B cell (primary cell): ENCODE results near the gene ITCH. TPM values are rescaled to one million over a fixed set of nuclear protein-coding genes. Genes with fewer than 3 reads are reported as not detected.
"Not testable (repeated sequence)": the region's sequence is repeated elsewhere in the genome, so short reads cannot be mapped to it uniquely, and the experiment has no call there.

Experiments used
- ATAC-seq: fragments of 200-7000 bp; cut with Tn5 transposase; one replicate; pipeline ENCODE4 v1.10.0; 2021; ENCODE audit warnings: low read depth, mild to moderate bottlenecking, moderate number of reproducible peaks, moderate library complexity
- CTCF ChIA-PET: fragments of 350-600 bp; sonication (Branson Sonifier 250); formaldehyde crosslinking; loops from one replicate; lab custom pipeline; 2021; ENCODE audit warnings: antibody characterized with exemption, inconsistent platforms; lab: Charles Lee
- POLR2A ChIA-PET: fragments of 350-600 bp; sonication (Branson Sonifier 250); formaldehyde crosslinking; loops from one replicate; lab custom pipeline; 2021; ENCODE audit warnings: antibody characterized with exemption; lab: Charles Lee
- DNase-seq: peaks from one replicate; pipeline ENCODE4 v3.0.0; 2013
- H2AFZ ChIP-seq: 2 replicates; pipeline ENCODE4 v1.6.1; 2012; ENCODE audit warnings: mild to moderate bottlenecking, low read depth, low read length; ENCODE audit not compliant: insufficient read depth, poor library complexity, severe bottlenecking
- H3K27ac ChIP-seq, 2 donors: 1 replicate in 1 of 2; 2 replicates in 1 of 2; pipeline ENCODE4 v1.5.1; 2012 to 2013; ENCODE audit warnings: low read length in 2 of 2, mild to moderate bottlenecking in 2 of 2, moderate library complexity in 1 of 2
- H3K27me3 ChIP-seq, 4 experiments: fragments of 200-600 bp in 1 of 4; sonication (generic) in 1 of 4; replicated peaks in 1 of 4; 1 replicate in 2 of 4; 2 replicates in 2 of 4; pipeline versions ENCODE4 v1.6.1 to v1.7.0; 2013 to 2016; ENCODE audit warnings: low read length in 3 of 4, mild to moderate bottlenecking in 2 of 4, mixed read lengths in 1 of 4, moderate library complexity in 1 of 4; ENCODE audit not compliant: insufficient read depth in 4 of 4, control insufficient read depth in 3 of 4; ENCODE audit errors: control extremely low read depth in 1 of 4
- H3K36me3 ChIP-seq, 2 experiments: replicated peaks in 1 of 2; 1 replicate in 1 of 2; 2 replicates in 1 of 2; pipeline versions ENCODE4 v1.6.1 to v1.7.1; 2013; ENCODE audit warnings: low read length in 1 of 2; ENCODE audit not compliant: insufficient read depth in 2 of 2, control insufficient read depth in 1 of 2; ENCODE audit errors: control extremely low read depth in 1 of 2, extremely low read depth in 1 of 2
- H3K4me1 ChIP-seq, 2 donors: fragments of 200-600 bp in 1 of 2; sonication (generic) in 1 of 2; 1 replicate in 1 of 2; 2 replicates in 1 of 2; pipeline versions ENCODE4 v1.5.1 to v1.6.1; 2013 to 2017; ENCODE audit warnings: low read length in 2 of 2; ENCODE audit not compliant: control insufficient read depth in 2 of 2, insufficient read depth in 2 of 2
- H3K4me2 ChIP-seq: replicated peaks from 2 replicates; pipeline ENCODE3; 2012; ENCODE audit warnings: mild to moderate bottlenecking, low read depth, low read length; ENCODE audit not compliant: poor library complexity, severe bottlenecking
- H3K4me3 ChIP-seq, 5 experiments: fragments of 200-600 bp in 1 of 5; sonication (generic) in 1 of 5; 1 replicate in 3 of 5; 2 replicates in 2 of 5; pipeline versions ENCODE4 v1.5.1 to v1.7.0; 2011 to 2016; ENCODE audit warnings: low read length in 4 of 5, mild to moderate bottlenecking in 4 of 5, low read depth in 2 of 5, control low read depth in 1 of 5, moderate library complexity in 1 of 5; ENCODE audit not compliant: insufficient read depth in 1 of 5; ENCODE audit errors: control extremely low read depth in 1 of 5, extremely low read depth in 1 of 5
- H3K79me2 ChIP-seq: fragments of 200-600 bp; sonication (generic); one replicate; pipeline ENCODE4 v1.6.0; 2016; ENCODE audit warnings: low read length; ENCODE audit not compliant: control insufficient read depth, insufficient read depth
- H3K9ac ChIP-seq: fragments of 200-600 bp; sonication (generic); 2 replicates; pipeline ENCODE4 v1.6.1; 2017; ENCODE audit warnings: mild to moderate bottlenecking, low read length, moderate library complexity
- H3K9me3 ChIP-seq, 3 donors: one replicate each; pipeline versions ENCODE4 v1.6.1 to v1.7.1; 2013; ENCODE audit warnings: low read length in 2 of 3; ENCODE audit not compliant: control insufficient read depth in 2 of 3, insufficient read depth in 1 of 3; ENCODE audit errors: control extremely low read depth in 1 of 3
- H4K20me1 ChIP-seq: 2 replicates; pipeline ENCODE4 v1.6.0; 2012; ENCODE audit warnings: mild to moderate bottlenecking, low read length; ENCODE audit not compliant: insufficient read depth, control insufficient read depth, poor library complexity, severe bottlenecking
- H3K27ac Mint-ChIP-seq: one replicate; pipeline ENCODE4 v1.8.0; 2021; ENCODE audit warnings: mixed read lengths
- H3K27me3 Mint-ChIP-seq: one replicate; pipeline ENCODE4 v1.8.0; 2021; ENCODE audit warnings: mixed read lengths
- H3K4me1 Mint-ChIP-seq: one replicate; pipeline ENCODE4 v1.8.0; 2021; ENCODE audit warnings: mixed read lengths
- H3K4me3 Mint-ChIP-seq: one replicate; pipeline ENCODE4 v1.8.0; 2021; ENCODE audit warnings: mixed read lengths
- H3K9me3 Mint-ChIP-seq: one replicate; pipeline ENCODE4 v1.8.0; 2022; ENCODE audit warnings: mixed read lengths; ENCODE audit not compliant: insufficient read depth
- EZH2 ChIP-seq: IDR thresholded peaks from 2 replicates; pipeline ENCODE4 v1.6.1; 2012; ENCODE audit warnings: borderline replicate concordance, low read depth, mild to moderate bottlenecking, moderate library complexity, low read length; ENCODE audit not compliant: insufficient read depth, poor library complexity, severe bottlenecking
- WGBS: methylation state at CpG from one replicate; pipeline ENCODE4 v1.1.5; 2013; ENCODE audit warnings: missing lambda C conversion rate; ENCODE audit not compliant: insufficient coverage; 5-methylcytosine and 5-hydroxymethylcytosine counted together
- intact Hi-C: fragments of 100-400 bp; cut with micrococcal nuclease; formaldehyde crosslinking; loops from one replicate; pipeline ENCODE4 v1.10.0; 2022
- polyA plus RNA-seq: library from polyadenylated mRNA; depleted of rRNA; stranded (reverse); fragments of >200 nt; gene quantifications from 2 replicates; pipeline ENCODE4 v1.2.3, GENCODE V29; 2012
- total RNA-seq, 2 donors: library from RNA; stranded (reverse); fragments of 120-200 nt in 1 of 2; gene quantifications; 1 replicate in 1 of 2; 2 replicates in 1 of 2; pipeline versions ENCODE4 v1.2.3 to v1.2.4, GENCODE V29; 2013 to 2022
- TF ChIP-seq, protein P1 (sequence below): fragments of 200-600 bp; IDR thresholded peaks from one replicate; pipeline ENCODE4 v1.8.0; 2022; ENCODE audit warnings: antibody characterized with exemption, mild to moderate bottlenecking

Gene ITCH
- total and polyA plus RNA-seq, 2 donors (not counting 1 experiment from before 2014, with no cell fraction given): 10.0 to 110 TPM

- H3K27me3 Mint-ChIP-seq: no peaks in the 10 kb centered on the region
- Histone ChIP-seq H3K27me3 (no peaks in the 10 kb centered on the region), H2AFZ (peak overlapping the region; percentile 8), H3K9ac (no peak overlapping the region), H3K27ac (no peak overlapping the region), H3K4me3 (no peak overlapping the region), H3K79me2 (peaks cover 3% of the 10 kb centered on the region), H3K36me3 (peaks cover 13 to 52% of the 10 kb centered on the region in 2 experiments), H3K4me2 (peak overlapping the region; percentile 36), H3K4me1 (peaks cover 0 to 3% of the 10 kb centered on the region in 2 donors), H4K20me1 (no peaks in the 10 kb centered on the region), H3K9me3 (no peaks in the 10 kb centered on the region)
- H3K4me1 Mint-ChIP-seq: peaks cover 11% of the 10 kb centered on the region
- DNase-seq (peak; percentile 55), ATAC-seq (peak; percentile 87)
- H3K27ac Mint-ChIP-seq: no peak overlapping the region
- intact Hi-C loops: loop anchor here (1.0 kb wide), 1 partner anchor 164 kb away; no protein-coding TSS in a partner anchor
- peak overlapping the region; percentile 16 for H3K4me3 Mint-ChIP-seq
- WGBS: 15% methylated on average over 24 of the region's 38 CpGs
- TF ChIP-seq EZH2: no peak
- TF ChIP-seq, protein P1, sequence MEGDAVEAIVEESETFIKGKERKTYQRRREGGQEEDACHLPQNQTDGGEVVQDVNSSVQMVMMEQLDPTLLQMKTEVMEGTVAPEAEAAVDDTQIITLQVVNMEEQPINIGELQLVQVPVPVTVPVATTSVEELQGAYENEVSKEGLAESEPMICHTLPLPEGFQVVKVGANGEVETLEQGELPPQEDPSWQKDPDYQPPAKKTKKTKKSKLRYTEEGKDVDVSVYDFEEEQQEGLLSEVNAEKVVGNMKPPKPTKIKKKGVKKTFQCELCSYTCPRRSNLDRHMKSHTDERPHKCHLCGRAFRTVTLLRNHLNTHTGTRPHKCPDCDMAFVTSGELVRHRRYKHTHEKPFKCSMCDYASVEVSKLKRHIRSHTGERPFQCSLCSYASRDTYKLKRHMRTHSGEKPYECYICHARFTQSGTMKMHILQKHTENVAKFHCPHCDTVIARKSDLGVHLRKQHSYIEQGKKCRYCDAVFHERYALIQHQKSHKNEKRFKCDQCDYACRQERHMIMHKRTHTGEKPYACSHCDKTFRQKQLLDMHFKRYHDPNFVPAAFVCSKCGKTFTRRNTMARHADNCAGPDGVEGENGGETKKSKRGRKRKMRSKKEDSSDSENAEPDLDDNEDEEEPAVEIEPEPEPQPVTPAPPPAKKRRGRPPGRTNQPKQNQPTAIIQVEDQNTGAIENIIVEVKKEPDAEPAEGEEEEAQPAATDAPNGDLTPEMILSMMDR: peak; percentile 77
- ChIA-PET POLR2A (no interaction called here), CTCF (interaction anchor here (0.7 to 4.5 kb wide), 5 partner anchors 9 to 289 kb away, joined by 3 to 25 read pairs (median 4); no protein-coding TSS in a partner anchor)
- no peaks in the 10 kb centered on the region for H3K9me3 Mint-ChIP-seq
These were observed 113.1 kb downstream of the ITCH start for GRCh38 chr20:34475979-34476736.

DNA sequence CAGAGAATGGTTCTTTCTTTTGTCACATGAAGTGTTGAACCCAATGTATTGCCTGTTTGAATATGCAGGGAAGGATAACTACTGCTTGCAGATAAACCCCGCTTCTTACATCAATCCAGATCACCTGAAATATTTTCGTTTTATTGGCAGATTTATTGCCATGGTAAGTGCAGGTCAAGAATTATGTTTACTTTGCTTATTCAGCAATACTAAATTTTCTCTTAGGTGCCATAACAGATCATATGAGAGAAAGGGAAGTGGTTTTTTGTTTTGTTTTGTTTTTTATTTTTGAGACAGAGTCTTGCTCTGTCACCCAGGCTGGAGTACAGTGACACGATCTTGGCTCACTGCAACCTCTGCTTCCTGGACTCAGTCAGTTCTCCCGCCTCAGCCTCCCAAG lies 116.6 kb downstream of the ITCH start:
- Histone ChIP-seq H2AFZ (no peak overlapping the region), H3K4me3 (no peak overlapping the region), H3K79me2 (peaks cover 6% of the 10 kb centered on the region), H3K36me3 (peaks cover 14 to 56% of the 10 kb centered on the region in 2 experiments), H3K4me1 (peaks cover 0 to 3% of the 10 kb centered on the region in 2 donors), H3K27me3 (no peaks in the 10 kb centered on the region), H3K27ac (no peak overlapping the region), H3K9me3 (peaks cover 0 to 4% (median 0%) of the 10 kb centered on the region in 3 donors), H3K9ac (no peak overlapping the region), H4K20me1 (no peaks in the 10 kb centered on the region), H3K4me2 (no peak overlapping the region)
- Mint-ChIP-seq H3K4me3 (no peak overlapping the region), H3K27ac (no peak overlapping the region), H3K4me1 (peaks cover 9% of the 10 kb centered on the region), H3K9me3 (peaks cover 3% of the 10 kb centered on the region), H3K27me3 (no peaks in the 10 kb centered on the region)
- WGBS: 100% methylated on average over 2 of the region's 4 CpGs
- CTCF ChIA-PET: no interaction called here
- ATAC-seq: no peak
- POLR2A ChIA-PET: no interaction called here
- no peak for DNase-seq
- no peak for TF ChIP-seq EZH2
- TF ChIP-seq, protein P1: no peak
- intact Hi-C loops: no loop called here

- H3K27ac ChIP-seq, H3K27me3 ChIP-seq, H3K9me3 Mint-ChIP-seq, ATAC-seq, CTCF ChIA-PET, H3K4me1 ChIP-seq, H3K9ac ChIP-seq, H3K79me2 ChIP-seq, H3K27ac Mint-ChIP-seq, H3K9me3 ChIP-seq, H3K27me3 Mint-ChIP-seq, H4K20me1 ChIP-seq, H3K4me3 Mint-ChIP-seq, H3K4me3 ChIP-seq, intact Hi-C loops, DNase-seq, H3K4me1 Mint-ChIP-seq, H2AFZ ChIP-seq, POLR2A ChIA-PET, H3K4me2 ChIP-seq: not testable (repeated sequence)
- H3K36me3 ChIP-seq: peaks cover 18 to 59% of the 10 kb centered on the region in 2 experiments
- WGBS: no CpG with 5 or more reads among the region's 1 CpG
These were observed 119.1 kb downstream of the ITCH start for GRCh38 chr20:34482154-34482553.
